Vagina (tissue), 2 donors: Measurements from ENCODE around the gene CAMKMT. TPM values are rescaled to one million over a fixed set of nuclear protein-coding genes. Genes with fewer than 3 reads are reported as not detected.

Experiments used
- DNase-seq, 2 donors: peaks; one replicate each; pipeline ENCODE4 v3.0.0-alpha.2; 2017; ENCODE audit errors: extremely low spot score in 2 of 2
- H3K27ac ChIP-seq: fragments of 200-600 bp; sonication (generic); one replicate; pipeline ENCODE4 v1.5.1; 2019
- H3K27me3 ChIP-seq: fragments of 200-600 bp; sonication (generic); one replicate; pipeline ENCODE4 v1.5.1; 2019
- H3K36me3 ChIP-seq, 2 donors: fragments of 200-600 bp; sonication (generic); one replicate each; pipeline ENCODE4 v1.5.1; 2017 to 2019
- H3K4me1 ChIP-seq: fragments of 200-600 bp; sonication (generic); one replicate; pipeline ENCODE4 v1.5.1; 2019
- H3K4me3 ChIP-seq, 2 donors: fragments of 200-600 bp; sonication (generic); 1 replicate in 1 of 2; 2 replicates in 1 of 2; pipeline ENCODE4 v1.5.1; 2016 to 2019
- H3K9me3 ChIP-seq: fragments of 200-600 bp; sonication (generic); one replicate; pipeline ENCODE4 v1.5.1; 2019
- POLR2A ChIP-seq, 2 donors: fragments of 450-650 bp; IDR thresholded peaks; one replicate each; pipeline ENCODE4 v1.6.1; 2017; ENCODE audit warnings: antibody characterized with exemption in 2 of 2, mild to moderate bottlenecking in 2 of 2, moderate library complexity in 2 of 2
- POLR2AphosphoS5 ChIP-seq, 2 donors: sonication (generic); formaldehyde crosslinking; IDR thresholded peaks; one replicate each; pipeline ENCODE4 v1.9.0; 2017; ENCODE audit warnings: antibody characterized with exemption in 2 of 2, mild to moderate bottlenecking in 2 of 2, low read depth in 1 of 2; ENCODE audit not compliant: insufficient read depth in 1 of 2
- intact Hi-C: fragments of 100-400 bp; cut with DNase I; formaldehyde crosslinking; loops from one replicate; pipeline ENCODE4 v1.15.1; 2023
- total RNA-seq: library from RNA; depleted of rRNA; stranded (reverse); fragments of >200 nt; gene quantifications from one replicate; pipeline ENCODE4 v1.2.3, GENCODE V29; 2016
- TF ChIP-seq, protein P1 (sequence below), 3 experiments: fragments of 450-650 bp in 2 of 3; fragments of 200-600 bp in 1 of 3; sonication (generic) in 1 of 3; IDR thresholded peaks; one replicate each; pipeline ENCODE4 v1.5.1; 2017 to 2019; ENCODE audit warnings: antibody characterized with exemption in 3 of 3, mild to moderate bottlenecking in 2 of 3, moderate library complexity in 2 of 3

CAMKMT gene
- total RNA-seq, 1 donor from 2014 or later: 21.1 TPM

DNA sequence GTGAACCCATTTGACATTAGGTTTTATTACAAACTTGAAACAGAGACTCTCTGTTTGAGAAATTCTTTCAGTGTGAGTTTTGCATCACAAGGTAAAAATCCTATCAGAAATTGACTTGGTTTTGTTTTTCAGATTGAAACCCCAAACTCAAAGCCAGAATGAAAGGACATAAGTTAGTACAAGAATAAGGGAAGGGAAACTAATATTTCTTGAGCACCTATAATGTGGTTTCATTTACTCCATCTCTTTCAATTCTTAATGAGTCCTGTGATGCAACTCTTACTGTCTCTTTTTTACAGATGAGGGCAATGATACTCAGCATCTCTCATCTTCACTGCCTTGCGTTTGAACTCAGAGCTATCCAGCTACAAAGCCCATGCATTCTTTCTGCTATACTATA lies 369.8 kb downstream of the CAMKMT start:
- Histone ChIP-seq H3K9me3 (no peaks in the 10 kb centered on the region), H3K27me3 (no peaks in the 10 kb centered on the region), H3K4me3 (no peak overlapping the region), H3K4me1 (no peaks in the 10 kb centered on the region), H3K36me3 (no peaks in the 10 kb centered on the region), H3K27ac (no peak overlapping the region)
- DNase-seq: no peak
- no peak for TF ChIP-seq POLR2AphosphoS5 (IDR thresholded peaks at IDR 0.05; ENCODE audit: insufficient read depth in 1 of 2, low read depth in 1 of 2)
- no peak for TF ChIP-seq POLR2A (IDR thresholded peaks at IDR 0.05)
- TF ChIP-seq, protein P1, sequence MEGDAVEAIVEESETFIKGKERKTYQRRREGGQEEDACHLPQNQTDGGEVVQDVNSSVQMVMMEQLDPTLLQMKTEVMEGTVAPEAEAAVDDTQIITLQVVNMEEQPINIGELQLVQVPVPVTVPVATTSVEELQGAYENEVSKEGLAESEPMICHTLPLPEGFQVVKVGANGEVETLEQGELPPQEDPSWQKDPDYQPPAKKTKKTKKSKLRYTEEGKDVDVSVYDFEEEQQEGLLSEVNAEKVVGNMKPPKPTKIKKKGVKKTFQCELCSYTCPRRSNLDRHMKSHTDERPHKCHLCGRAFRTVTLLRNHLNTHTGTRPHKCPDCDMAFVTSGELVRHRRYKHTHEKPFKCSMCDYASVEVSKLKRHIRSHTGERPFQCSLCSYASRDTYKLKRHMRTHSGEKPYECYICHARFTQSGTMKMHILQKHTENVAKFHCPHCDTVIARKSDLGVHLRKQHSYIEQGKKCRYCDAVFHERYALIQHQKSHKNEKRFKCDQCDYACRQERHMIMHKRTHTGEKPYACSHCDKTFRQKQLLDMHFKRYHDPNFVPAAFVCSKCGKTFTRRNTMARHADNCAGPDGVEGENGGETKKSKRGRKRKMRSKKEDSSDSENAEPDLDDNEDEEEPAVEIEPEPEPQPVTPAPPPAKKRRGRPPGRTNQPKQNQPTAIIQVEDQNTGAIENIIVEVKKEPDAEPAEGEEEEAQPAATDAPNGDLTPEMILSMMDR (IDR thresholded peaks at IDR 0.05): no peak
- intact Hi-C loops: no loop called here

DNA sequence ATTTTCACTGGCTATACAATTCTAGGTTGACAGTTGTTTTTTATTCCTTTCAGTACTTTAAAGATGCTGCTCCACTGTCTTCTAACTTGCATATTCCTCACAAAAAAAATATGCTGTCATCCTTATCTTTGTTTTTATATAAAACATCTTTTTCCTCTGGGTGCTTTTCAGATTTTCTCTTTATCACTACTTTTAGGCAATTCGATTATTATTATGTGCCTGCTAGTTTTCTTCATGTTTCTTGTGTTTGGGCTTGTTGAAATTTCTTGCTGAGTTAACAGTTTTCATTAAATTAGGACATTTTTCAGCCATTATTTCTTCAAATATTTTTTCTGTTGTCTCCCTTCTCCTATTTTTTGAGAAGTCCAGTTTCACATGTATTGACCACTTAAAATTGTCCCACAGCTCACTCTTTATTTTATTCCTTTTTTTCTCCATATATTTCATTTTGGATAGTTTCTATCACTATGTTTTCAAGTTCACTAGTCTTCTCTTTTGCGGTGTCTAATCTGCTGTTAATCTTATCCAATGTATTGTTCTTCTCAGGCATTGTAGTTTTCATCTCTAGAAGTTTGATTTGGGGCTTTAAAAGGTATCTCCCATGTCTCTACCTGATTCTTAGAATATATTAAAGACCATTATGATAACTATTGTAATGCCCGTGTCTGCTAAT lies 374.7 kb downstream of the CAMKMT start:
- TF ChIP-seq POLR2AphosphoS5 (IDR thresholded peaks at IDR 0.05; ENCODE audit: insufficient read depth in 1 of 2, low read depth in 1 of 2): no peak
- TF ChIP-seq, protein P1 (IDR thresholded peaks at IDR 0.05): no peak
- Histone ChIP-seq H3K36me3 (no peaks in the 10 kb centered on the region), H3K27me3 (no peaks in the 10 kb centered on the region), H3K9me3 (no peaks in the 10 kb centered on the region), H3K27ac (no peak overlapping the region), H3K4me1 (no peaks in the 10 kb centered on the region), H3K4me3 (no peak overlapping the region)
- no peak for DNase-seq
- intact Hi-C loops: no loop called here

DNA sequence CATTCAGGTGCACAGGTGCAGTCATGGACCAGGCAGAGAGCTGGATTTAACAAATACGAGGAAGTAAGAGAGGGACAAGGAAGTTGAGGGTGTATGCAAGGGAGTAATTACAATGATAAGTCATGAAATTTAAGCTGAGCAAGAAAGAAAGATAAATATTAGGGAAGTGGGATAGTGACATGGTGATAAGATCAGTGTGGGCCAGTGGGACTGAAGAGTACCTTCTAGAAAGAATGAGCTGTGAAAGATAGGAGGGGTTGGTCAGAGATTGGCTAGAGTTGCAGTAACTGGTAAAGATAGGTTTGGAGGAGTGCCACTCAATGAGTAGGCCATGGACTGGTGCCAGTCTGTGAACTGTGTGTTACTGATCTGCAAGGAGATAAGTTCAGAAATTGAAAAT lies 378.9 kb downstream of the CAMKMT start:
- H3K36me3 ChIP-seq: no peaks in the 10 kb centered on the region
- intact Hi-C loops: no loop called here
- H3K4me3 ChIP-seq: no peak overlapping the region

DNA sequence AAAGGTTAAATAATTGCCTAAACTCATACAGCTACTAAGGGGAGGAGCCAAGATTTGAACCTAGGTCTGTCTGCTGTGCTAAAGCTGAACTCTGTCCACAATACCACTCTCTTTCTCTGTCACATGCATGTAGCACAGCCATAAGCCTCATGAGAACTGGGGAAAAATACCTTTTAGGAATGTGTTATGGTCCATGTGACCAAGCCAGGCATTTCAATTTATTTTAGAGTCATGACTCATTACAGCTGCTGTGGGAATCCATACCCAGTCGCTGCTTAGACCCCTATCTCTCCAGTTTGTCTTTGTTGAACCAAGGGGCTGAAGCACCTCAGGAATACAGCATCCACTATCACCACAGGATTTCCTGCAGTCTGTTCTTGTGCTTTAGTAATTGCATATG lies 379.8 kb downstream of the CAMKMT start:
- intact Hi-C loops: no loop called here
- no peak for DNase-seq
- Histone ChIP-seq H3K4me3 (no peak overlapping the region), H3K4me1 (peaks cover 13% of the 10 kb centered on the region), H3K27ac (no peak overlapping the region), H3K36me3 (no peaks in the 10 kb centered on the region), H3K9me3 (no peaks in the 10 kb centered on the region), H3K27me3 (no peaks in the 10 kb centered on the region)
- TF ChIP-seq POLR2AphosphoS5 (IDR thresholded peaks at IDR 0.05; ENCODE audit: insufficient read depth in 1 of 2, low read depth in 1 of 2): no peak
- TF ChIP-seq, protein P1 (IDR thresholded peaks at IDR 0.05): no peak
- TF ChIP-seq POLR2A (IDR thresholded peaks at IDR 0.05): no peak

More for the DNA sequence above, 378.9 kb downstream of the CAMKMT start:
- H3K27me3 ChIP-seq: no peaks in the 10 kb centered on the region
- H3K4me1 ChIP-seq: peaks cover 10% of the 10 kb centered on the region
- DNase-seq: no peak
- H3K9me3 ChIP-seq: no peaks in the 10 kb centered on the region
- no peak overlapping the region for H3K27ac ChIP-seq
- TF ChIP-seq, protein P1 (IDR thresholded peaks at IDR 0.05): no peak
- TF ChIP-seq POLR2A (IDR thresholded peaks at IDR 0.05): no peak
- TF ChIP-seq POLR2AphosphoS5 (IDR thresholded peaks at IDR 0.05; ENCODE audit: insufficient read depth in 1 of 2, low read depth in 1 of 2): no peak

DNA sequence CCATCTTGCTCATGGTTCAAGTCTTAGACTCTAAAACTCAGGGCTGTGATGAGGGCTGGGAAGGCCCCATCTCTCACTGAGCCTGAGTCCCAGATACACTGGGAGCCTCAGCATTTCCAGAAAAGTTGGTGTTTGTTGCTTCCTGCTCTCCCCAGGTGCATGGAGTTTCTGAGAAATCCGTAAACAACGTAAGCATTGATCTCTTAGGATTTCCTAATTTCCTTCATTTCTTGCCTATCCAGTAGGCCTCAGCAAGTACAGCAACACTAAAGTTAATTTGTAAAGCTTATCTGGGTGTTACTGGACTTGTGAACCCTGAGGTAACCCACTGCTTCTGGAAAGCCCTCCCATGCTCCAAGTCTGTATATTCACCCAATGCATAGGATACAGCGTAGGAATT lies 380.3 kb downstream of the CAMKMT start:
- Histone ChIP-seq H3K36me3 (no peaks in the 10 kb centered on the region), H3K27me3 (no peaks in the 10 kb centered on the region), H3K9me3 (no peaks in the 10 kb centered on the region), H3K27ac (no peak overlapping the region), H3K4me3 (no peak overlapping the region), H3K4me1 (peaks cover 13% of the 10 kb centered on the region)
- intact Hi-C loops: no loop called here
- no peak for DNase-seq
- TF ChIP-seq POLR2A (IDR thresholded peaks at IDR 0.05) (no peak), POLR2AphosphoS5 (IDR thresholded peaks at IDR 0.05; ENCODE audit: insufficient read depth in 1 of 2, low read depth in 1 of 2) (no peak)
- TF ChIP-seq, protein P1 (IDR thresholded peaks at IDR 0.05): no peak
